HG03378 (cell line): Measurements from ENCODE around the gene TUBA4A.
A peak's percentile ranks its signal among the peaks of the same experiment; 100 is the strongest.
"Not testable (repeated sequence)": the region's sequence is repeated elsewhere in the genome, so short reads cannot be mapped to it uniquely, and the experiment has no call there.

ENCODE experiments used
- ATAC-seq: cut with Tn5 transposase; IDR thresholded peaks from one replicate; pipeline ENCODE4 v1.9.1; 2021; ENCODE audit warnings: mild to moderate bottlenecking, moderate library complexity; ENCODE audit not compliant: unreplicated experiment

Gene TUBA4A

DNA sequence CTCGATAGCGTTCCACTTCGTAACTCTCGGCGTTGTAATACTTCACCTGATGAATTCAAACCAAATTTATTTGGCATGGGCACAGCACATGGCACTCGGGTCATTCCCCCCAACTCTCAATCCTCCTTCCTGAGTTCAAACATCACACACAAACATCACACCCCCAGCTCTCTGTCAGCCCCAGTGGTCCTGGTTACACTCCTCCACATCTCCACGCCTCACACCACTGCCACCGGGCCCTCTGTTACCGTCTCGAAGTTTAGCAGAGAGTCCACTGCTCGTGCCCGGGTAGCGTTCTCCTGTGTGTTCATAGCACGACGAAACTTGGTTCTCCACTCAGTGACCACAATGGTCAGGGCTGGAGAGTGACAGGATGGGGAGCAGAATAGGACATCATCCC lies 39.6 kb downstream of the TUBA4A start:
- no peak for ATAC-seq

DNA sequence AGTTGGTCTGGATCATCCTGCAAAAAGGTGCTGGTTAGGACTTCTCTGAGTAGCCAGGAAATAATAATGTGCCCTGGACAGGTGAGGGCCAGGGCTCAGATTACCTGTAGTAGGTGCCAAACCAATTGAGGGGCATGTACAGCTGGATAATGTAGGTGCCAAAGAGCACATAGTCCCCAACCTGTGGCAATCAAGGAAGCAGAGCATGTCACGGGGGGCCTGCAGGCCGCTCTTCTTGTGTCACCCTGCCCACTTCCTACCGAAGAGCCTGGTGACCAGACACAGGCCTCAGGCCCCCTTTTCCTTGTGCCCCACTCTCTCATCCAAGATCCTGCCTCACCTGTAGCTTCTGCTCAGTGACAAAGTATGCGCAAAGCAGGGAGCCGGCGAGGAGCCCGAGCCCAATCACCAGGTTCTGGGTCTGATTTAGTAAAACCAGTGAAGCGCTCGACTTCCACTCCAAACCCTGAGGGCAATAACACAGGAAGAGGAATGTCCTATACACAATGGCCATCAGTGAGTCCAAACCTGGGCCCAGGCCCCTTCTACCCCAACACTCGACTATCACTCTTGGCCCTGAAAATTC lies 40.1 kb downstream of the TUBA4A start:
- ATAC-seq: no peak

DNA sequence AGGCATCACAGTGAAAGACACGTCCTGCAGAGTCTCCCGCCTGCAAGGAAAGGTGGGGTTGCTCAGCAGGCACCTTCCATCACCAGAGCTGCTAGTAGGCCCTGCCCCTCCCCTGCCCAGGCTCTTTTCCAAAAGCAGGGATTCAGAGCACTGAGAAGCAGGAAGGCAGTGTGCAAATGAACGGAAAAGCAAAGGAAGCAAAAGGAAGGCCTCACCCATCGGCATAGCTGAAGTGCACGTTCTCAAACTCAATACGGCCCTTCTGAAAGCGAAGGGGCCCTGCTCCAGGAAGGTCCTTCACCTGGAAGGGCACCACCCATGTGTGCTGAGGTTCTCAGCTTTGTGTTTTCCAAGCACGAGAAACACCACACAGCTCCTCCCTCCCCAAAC lies 40.7 kb downstream of the TUBA4A start:
- ATAC-seq: no peak

DNA sequence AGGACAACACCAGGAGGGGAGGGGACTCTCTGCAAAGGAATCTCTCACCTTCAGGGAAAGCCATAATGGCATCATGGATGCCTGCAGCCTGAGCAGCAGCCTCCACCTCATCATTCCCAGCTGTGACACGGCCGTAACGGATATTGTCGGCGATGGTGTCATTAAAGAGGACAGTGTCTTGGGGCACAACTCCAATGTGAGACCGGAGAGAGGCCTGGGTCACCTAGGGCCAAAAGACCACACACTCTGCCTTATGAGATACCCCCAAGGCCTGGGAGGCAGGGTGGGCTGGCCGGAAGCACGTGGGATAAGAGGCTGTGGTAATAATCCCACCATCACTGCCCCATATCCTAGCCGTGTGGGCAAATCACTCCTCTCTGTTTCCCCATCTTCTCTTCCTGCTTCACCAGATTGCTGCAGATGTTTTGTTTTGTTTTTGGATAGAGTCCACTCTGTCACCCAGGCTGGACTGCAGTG lies 42.8 kb downstream of the TUBA4A start:
- no peak for ATAC-seq

DNA sequence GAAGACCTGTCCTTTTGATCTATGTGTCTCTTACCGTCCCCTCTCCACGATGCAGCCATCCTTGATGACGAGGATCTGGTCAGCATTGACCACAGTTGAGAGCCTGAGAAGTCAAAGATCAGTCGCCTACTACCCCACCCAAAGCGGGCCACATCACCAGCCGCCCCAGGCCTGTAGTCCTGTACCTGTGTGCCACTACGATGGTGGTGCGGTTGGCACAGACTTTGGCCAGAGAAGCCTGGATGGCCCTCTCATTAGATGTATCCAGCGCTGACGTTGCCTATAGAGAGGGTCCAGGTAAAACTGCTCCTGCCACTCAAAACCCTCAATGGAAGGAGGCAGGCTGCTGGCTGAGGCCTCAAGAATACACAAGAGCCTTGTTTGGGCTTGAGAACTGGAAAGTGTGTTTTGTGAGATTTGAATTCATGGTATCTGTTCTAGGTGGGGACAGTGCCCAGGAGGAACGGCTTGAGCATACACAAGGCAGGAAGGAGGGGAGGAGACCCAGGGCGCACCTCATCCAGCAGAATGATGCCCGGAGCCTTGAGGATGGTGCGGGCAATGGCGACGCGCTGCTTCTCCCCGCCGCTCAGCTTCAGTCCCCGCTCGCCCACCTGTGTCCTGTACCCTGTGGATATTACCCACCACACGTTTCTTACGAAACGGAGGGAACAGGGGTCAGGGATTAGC lies 43.4 kb downstream of the TUBA4A start:
- ATAC-seq: no peak

DNA sequence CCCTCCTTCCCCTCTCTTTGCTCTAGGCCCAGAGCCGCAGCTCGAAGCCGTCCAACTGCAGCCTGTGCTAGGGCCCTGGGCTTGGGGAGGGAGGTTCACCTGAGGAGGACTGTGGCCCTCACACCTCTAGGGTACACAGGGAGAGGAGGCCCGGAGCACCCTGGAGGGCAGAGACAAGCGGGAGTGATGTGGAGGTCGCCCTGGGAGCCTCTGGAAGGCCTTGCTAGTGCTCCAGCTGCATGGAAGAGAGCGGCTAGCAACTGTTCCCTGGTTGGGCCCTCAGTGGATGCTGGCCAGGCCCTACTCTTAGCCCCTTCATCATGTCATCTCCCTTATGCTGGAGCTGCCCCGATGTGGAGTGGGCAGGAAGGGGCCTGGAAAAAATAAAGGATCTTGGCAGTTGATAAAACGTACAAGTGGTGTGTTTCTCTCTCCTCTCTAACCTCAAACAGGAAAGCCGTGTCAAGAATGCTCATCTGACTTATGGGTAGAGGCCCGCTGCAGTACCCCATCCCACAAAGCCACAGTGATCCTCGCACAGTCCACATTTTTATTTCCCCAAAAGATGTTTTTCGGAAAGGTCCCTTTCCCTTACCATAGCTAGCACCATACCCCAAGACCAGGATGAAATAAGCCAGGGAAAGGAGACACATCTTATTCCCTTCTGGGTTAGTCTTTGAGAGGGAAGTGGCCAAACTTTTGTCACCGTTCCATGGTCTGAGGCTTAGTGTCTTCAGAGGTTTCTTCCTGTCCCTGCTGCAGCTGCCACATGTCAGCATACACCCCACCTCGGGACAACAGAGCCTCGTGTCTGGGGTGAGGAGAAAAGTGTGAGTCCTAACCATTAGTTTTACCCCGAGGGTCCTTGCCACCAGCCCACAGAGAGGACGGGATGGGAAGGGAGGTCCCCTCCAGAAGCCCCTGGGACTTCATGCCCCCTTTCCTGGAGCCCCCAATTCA lies 44.2 kb downstream of the TUBA4A start:
- no peak for ATAC-seq

DNA sequence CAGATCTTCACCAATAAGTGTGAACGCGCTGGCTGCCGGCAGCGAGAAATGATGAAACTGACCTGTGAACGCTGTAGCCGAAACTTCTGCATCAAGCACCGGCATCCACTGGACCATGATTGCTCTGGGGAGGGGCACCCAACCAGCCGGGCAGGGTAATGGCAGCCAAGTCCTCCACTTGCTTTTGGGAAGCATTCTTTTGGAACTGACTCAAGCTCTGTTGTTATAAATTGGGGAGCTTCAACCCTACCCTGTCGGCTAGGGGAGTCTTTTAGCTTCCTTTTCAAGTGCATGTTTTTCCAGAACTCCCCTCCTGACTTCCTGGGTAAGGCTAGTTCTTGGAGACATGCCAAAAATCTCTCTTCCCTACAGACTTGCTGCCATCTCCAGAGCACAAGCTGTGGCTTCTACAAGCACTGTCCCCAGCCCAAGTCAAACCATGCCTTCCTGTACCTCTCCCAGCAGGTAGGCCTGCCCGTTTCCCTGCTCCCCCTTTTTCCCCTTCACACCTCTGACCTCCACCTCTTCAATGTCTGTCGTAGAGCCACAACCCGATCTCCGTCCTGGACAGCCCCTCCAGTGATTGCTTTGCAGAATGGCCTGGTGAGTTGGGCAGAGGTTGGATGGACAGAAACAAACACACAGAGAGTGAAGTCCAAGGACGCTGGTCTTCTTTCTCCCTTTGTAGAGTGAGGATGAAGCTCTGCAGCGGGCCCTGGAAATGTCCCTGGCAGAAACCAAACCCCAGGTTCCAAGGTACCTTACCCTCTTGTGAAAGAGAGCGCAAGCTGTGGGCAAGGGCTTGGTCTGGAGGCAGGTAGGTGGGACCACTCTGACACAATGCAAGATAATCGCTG lies 45.6 kb downstream of the TUBA4A start:
- ATAC-seq: no peak

DNA sequence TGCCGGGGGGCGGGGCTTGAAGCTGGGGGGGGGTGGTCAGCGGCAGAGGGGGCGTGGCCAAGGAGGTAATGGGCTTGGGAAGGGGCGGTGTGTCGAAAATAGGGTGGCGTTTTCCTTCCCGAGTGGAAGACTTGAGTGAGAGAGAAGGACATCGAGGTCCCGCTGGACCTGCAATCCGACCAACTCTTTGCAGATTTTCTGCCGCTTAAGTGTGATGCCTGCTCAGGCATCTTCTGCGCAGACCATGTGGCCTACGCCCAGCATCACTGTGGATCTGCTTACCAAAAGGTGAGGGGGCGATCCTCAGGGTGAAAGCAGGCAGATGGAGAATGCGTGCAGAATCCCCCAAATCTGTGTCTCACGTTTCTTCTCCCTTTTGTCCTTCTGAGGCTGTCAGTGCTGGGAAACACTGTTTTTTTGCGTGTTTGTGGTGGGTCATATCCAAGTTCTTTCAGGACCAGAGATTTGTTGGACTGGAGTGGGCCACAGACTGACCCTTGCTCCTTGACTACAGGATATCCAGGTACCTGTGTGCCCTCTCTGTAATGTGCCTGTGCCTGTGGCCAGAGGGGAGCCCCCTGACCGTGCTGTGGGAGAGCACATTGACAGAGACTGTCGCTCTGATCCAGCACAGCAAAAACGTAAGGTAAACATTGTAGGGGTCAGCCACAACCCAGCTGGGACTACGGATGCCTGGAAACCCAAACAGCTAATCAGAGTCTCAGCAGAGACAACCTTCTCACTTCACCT lies 46.4 kb downstream of the TUBA4A start:
- ATAC-seq: no peak

DNA sequence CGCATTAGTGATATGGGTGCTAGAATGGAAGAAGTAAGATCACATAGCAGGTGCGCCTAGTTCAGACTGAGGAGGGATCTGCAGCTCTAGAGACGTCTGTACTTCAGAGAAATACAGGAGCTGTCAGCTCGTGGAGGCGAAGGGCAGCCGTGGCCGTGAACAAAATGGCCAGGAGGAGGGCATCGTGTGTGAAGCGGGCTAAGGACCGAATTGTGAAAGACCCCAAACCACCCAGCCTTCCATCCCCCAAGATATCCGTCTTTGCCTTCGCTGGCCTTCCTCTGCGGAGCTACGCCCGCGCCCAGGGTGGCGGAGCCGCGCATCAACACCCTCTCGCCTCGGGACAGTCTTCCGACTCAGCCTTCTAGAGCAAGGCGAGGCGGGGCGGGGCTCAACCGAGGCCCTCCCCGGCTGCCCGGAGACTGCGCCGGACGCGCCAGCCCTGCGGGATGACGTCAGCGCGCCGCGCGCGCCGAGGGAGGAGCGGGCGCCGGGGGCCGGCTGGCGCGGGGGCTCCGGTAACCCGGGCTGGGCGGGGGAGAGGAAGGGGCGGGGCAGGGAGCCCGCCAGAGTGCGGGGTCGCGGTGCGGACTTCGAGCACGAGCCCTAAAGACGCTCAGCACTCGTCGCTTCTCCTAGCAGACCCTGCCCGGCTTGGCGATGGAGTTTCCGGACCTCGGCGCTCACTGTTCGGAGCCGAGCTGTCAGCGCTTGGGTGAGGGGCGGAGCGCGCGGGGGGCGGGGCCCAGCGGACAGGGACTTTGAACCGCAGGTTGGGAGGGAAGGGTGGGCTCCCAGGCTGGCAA lies 47.2 kb downstream of the TUBA4A start, which contains the start of gene ZFAND2B:
Gene ZFAND2B (plus strand): TSS at position 455 of the 806 bp plus-strand sequence. CDS start 206 bp downstream, at position 661.
- peak; percentile 90 for ATAC-seq

DNA sequence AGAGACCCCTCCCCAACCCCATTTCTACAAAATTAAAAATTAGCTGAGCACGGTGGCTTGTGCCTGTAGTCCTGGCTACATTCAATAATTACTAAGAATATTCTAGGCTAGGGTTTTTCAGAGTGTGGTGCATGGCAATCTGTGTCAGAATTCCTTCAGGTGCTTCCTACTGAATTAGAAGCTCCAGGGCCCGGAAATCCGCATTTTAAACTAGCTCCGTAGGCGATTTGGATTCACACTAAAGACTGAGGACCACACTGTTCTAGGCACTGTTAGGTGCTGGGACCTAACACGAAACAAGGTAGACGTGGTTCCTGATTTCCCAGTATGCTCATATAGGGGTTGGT lies 47.8 kb downstream of the TUBA4A start:
- no peak for ATAC-seq

DNA sequence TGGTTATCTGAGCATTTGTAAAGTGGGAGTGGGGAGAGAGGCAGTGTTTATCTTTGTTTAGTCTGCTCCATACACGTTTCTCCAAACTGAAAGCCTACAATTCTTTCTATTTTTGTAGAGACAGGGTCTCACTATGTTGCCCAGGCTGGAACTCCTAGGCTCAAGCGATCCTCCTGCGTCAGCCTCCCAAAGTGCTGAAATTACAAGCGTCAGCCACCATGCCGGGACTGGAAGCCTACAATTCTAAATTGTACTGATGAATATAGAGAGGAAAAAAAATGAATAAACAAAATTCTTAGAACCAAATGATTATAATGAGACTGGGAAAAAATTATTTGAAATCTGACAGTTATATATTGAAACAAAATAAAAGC lies 48.6 kb downstream of the TUBA4A start:
- no peak for ATAC-seq

DNA sequence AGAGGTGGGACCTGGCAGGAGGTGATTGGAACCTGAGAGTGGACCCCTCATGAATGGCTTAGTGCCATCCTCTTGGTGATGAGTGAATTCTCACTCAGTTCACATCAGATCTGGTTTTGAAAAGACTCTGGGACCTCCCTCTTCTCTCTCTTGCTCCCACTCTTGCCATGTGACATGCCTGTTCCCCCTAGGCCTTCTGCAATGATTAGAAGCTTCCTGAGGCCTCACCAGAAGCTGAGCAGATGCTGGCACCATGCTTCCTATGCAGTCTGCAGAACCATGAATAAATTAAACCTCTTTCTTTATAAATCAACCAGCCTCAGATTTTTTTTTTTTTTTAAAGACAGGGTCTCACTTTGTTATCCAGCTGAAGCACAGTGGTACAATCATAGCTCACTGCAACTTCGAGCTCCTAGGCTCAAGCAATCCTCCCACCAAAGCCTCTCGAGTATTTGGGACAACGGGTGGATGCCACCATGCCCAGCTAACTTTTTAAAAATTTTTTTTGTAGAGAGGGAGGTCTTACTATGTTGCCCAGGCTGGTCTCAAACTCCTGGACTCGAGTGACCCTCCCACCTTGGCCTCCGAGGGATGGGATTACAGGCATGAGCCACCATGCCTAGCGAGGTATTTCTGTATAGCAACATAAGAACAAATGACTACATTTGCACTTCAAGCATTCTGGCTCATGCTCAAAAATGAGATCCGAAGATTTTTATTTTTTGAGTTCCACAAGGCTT lies 49.1 kb downstream of the TUBA4A start:
- no peak for ATAC-seq

DNA sequence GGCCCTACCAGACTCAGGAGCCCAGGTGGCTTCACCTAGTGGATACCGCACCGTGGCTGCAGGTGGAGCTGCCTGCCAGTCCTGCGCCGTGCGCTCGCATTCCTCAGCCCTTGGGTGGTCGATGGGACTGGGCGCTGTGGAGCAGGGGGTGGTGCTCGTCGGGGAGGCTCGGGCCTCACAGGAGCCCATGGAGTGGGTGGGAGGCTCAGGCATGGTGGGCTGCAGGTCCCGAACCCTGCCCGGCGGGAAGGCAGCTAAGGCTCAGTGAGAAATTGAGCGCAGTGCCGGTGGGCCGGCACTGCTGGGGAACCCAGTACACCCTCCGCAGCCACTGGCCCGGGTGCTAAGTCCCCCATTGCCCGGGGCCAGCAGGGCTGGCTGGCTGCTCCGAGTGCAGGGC lies 52.4 kb downstream of the TUBA4A start:
- ATAC-seq: not testable (repeated sequence)

DNA sequence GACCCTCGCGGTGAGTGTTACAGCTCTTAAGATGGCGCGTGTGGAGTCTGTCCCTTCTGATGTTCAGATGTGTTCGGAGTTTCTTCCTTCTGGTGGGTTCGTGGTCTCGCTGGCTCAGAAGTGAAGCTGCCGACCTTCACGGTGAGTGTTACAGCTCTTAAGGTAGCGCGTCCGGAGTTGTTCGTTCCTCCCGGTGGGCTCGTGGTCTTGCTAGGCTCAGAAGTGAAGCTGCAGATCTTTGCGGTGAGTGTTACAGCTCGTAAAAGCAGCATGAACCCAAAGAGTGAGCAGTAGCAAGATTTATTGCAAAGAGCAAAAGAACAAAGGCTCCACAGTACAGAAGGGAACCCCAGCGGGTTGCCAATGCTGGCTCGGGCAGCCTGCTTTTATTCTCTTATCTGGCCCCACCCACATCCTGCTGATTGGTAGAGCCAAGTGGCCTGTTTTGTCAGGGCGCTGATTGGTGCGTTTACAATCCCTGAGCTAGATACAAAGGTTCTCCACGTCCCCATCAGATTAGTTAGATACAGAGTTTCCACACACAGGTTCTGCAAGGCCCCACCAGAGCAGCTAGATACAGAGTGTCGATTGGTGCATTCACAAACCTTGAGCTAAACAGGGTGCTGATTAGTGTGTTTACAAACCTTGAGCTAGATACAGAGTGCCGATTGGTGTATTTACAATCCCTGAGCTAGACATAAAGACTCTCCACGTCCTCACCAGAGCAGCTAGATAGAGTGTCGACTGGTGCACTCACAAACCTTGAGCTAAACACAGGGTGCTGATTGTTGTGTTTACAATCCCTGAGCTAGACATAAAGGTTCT lies 53.0 kb downstream of the TUBA4A start:
- not testable (repeated sequence) for ATAC-seq
